DMS153 treated with DMSO at 0.1 percent for 48 hours (cell line): Measurements from ENCODE around the gene FBXL14.

Experiments
- DNase-seq: peaks from one replicate; lab custom pipeline; 2025; ENCODE audit not compliant: unreplicated experiment; lab: John Stamatoyannopoulos, UW

The FBXL14 gene

DNA sequence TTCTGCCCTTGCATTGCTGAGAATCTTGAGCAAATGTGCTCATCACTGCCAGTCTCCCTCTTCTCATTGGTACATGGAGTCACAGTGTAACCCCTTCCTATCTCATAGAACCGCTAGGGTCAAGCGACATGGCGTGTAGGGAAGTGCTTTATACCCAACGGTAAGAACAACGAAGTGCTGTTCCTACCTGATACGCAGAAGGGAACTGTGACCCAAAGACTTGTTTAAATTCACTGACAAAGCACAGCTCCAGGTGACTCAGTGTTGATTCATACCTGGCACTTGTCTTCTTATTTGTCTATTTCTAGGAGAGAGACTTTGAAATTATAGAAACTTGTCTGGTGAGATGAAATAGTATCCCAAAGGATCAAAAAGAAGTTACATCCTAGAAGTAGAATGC is 53.7 kb downstream of the FBXL14 start:
- DNase-seq, result no peak

GRCh38 chr12:1539135-1539534 is 55.2 kb downstream of the FBXL14 start:
- no peak for DNase-seq

- no peak for DNase-seq
Measured at GRCh38 chr12:1536817-1537216, 57.6 kb downstream of the FBXL14 start.

- DNase-seq, result no peak
Measured at GRCh38 chr12:1534748-1535147, 59.6 kb downstream of the FBXL14 start.

- DNase-seq, result no peak
Measured at GRCh38 chr12:1533602-1534304, 60.6 kb downstream of the FBXL14 start.

GRCh38 chr12:1533205-1533601 is 61.2 kb downstream of the FBXL14 start:
- no peak for DNase-seq

- no peak for DNase-seq
Measured at GRCh38 chr12:1532375-1533165, 61.8 kb downstream of the FBXL14 start.

- DNase-seq, result no peak
Measured at GRCh38 chr12:1531654-1532374, 62.6 kb downstream of the FBXL14 start.

GRCh38 chr12:1531153-1531653 is 63.2 kb downstream of the FBXL14 start:
- DNase-seq, result no peak

GRCh38 chr12:1530592-1531152 is 63.7 kb downstream of the FBXL14 start:
- DNase-seq, result no peak

DNA sequence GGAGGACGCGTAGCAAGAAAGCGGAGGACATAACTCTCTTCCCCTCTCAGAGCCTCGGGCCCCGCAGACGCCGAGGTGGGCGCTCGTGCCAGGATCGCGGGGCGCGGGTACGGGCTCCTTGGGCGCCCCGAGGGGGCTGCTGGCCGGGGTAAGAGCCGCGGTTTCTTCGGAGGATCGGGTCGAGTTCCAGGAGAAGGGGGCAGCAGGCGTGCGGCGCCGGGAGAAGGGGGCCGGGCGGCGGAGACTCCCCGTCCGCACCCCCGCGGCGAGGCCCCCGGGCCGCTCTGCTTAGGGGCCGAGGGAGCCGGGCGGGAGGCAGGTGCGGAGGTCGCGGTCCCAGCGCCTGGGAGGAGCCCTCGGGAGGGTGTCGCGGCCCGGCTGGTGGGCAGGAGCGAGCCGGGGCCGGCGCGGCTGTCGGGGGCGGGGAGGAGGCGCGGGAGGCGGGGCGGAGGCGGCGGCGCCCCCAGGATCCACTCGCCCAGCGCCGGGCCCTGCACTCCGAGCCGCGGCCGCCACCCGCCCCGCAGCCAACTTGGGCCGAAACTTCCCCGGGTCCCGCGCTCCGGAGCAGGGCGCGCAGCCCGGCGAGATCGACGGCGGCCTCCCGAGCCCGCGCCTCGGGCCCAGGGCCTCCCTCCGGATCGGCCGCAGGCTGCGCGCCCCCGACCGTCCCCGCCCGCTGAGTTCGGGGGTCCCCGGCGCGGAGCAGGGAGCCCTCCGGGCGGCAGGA is 64.4 kb downstream of the FBXL14 start:
- no peak for DNase-seq

DNA sequence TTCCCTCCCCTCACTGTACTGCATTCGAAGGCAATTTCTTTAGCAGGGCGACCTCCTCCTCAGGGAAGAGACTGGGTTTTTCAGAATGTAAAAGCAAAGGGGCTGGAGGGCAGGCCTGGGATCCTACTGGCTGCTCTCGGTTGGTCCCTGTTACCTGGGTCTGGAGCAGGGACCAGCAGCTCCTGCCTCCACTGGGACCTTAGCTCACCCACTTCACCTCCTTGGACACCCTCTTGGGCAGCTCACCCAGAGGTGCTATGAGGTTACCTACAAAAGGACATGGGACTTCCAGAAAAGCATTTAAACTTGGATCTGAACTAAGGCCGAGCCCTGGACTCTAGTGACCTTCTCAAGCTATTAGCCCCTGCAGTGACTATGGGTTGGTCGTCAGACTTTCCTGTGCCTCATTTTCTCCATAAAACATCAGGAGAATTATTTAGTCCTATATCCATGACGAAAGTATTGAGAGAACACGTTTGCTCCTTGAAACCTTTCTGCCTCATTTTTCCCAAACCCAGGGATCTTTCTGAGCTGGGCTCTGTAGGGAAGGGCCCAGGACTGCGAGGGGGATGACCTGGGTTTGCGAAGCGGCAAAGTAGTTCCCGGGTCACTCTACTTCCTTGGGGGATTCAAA is 65.0 kb downstream of the FBXL14 start:
- no peak for DNase-seq

- no peak for DNase-seq
Measured at GRCh38 chr12:1528791-1529190, 65.6 kb downstream of the FBXL14 start.

- no peak for DNase-seq
Measured at GRCh38 chr12:1527789-1528188, 66.6 kb downstream of the FBXL14 start.

GRCh38 chr12:1525858-1526257 is 68.5 kb downstream of the FBXL14 start:
- no peak for DNase-seq

- no peak for DNase-seq
Measured at GRCh38 chr12:1523558-1524050, 70.8 kb downstream of the FBXL14 start.

DNA sequence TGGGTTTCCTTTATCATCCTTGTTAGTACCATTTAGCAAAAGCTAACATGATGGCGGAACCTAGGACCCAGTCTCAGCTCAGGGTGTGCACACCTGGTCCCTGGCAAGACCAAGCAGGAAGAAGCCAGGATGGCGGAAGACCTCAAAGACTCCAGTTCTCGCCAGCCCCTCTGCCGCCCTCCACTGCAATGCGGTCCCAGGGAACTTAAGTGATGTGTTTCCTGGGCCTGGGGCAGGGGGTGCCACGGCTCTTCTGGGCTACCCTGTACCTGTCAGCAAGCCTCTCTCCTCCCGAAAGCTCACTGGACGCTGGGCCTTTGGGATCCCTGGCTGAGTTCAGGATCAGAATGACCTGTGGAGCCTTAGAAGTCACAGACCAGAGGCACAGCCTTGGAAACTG is 71.3 kb downstream of the FBXL14 start:
- no peak for DNase-seq

DNA sequence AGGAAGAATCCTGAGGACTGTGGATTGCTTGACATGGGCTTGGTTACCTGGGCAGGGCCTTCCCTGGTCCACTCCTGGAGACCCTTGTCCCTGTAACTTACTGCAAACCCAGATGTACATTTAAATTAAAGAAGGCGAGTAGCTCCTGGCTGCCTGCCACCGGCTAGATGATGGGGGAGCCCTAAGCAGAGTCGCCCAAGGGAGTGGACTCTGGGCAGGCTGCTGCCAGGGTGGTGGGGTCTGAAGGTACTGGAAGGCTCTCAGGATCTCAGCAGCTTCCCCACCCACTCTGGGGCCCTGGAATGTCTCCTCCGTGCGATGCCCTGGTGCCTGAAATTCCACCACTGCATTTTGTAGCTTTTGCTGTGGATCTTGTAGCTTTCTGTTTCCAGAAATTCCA is 74.7 kb downstream of the FBXL14 start:
- DNase-seq, result no peak

- peak; percentile 42 for DNase-seq
Measured at GRCh38 chr12:1518591-1519516, 75.5 kb downstream of the FBXL14 start.
